ENCODE data around the gene SETBP1. TPM values are rescaled to one million over a fixed set of nuclear protein-coding genes. Genes with fewer than 3 reads are reported as not detected.

The SETBP1 gene
- total and polyA plus RNA-seq, 2 donors from 2014 or later, result 2.7 to 71.7 TPM

DNA sequence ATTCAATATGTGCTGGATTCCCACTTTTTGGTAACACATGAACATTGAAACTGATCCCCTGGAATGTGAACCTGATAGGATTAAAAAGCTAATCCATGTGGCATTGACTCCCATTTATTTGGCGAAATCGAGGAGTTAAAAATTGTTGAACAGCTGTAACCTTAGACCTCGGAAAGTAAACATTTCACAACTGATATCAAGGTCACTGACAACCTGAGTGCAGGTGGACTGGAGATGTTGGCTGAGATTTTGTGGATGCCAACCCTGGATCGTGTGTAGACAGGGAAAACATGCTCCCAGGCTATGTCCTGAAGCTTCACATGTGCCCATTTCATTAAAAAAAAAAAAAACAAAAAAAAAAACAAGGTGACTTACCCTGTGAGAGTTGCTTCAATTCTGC, 204.8 kb downstream of the SETBP1 start:
- DNase-seq (no peak), FAIRE-seq (no peak)
- H3K27me3 ChIP-seq (ENCODE audit: control insufficient read depth, insufficient read depth, low read length), result no peaks in the 10 kb centered on the region
- H3K4me3 ChIP-seq (ENCODE audit: low read length in 3 of 3), result no peak overlapping the region
- H3K9ac ChIP-seq (ENCODE audit: low read length in 3 of 3), result no peak overlapping the region
- H3K4me1 ChIP-seq (ENCODE audit: control insufficient read depth in 2 of 3, insufficient read depth in 2 of 3, low read depth in 1 of 3, low read length in 3 of 3), result peaks cover 3 to 9% (median 4%) of the 10 kb centered on the region in 3 donors
- intact Hi-C loops (cut with DNase I), result no loop called here
- H3K36me3 ChIP-seq (ENCODE audit: control insufficient read depth in 2 of 3, insufficient read depth in 3 of 3, low read length in 3 of 3), result no peaks in the 10 kb centered on the region
- TF ChIP-seq, protein P1, sequence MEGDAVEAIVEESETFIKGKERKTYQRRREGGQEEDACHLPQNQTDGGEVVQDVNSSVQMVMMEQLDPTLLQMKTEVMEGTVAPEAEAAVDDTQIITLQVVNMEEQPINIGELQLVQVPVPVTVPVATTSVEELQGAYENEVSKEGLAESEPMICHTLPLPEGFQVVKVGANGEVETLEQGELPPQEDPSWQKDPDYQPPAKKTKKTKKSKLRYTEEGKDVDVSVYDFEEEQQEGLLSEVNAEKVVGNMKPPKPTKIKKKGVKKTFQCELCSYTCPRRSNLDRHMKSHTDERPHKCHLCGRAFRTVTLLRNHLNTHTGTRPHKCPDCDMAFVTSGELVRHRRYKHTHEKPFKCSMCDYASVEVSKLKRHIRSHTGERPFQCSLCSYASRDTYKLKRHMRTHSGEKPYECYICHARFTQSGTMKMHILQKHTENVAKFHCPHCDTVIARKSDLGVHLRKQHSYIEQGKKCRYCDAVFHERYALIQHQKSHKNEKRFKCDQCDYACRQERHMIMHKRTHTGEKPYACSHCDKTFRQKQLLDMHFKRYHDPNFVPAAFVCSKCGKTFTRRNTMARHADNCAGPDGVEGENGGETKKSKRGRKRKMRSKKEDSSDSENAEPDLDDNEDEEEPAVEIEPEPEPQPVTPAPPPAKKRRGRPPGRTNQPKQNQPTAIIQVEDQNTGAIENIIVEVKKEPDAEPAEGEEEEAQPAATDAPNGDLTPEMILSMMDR (IDR thresholded peaks at IDR 0.05; ENCODE audit: borderline replicate concordance, extremely low read depth, insufficient read depth), result no peak
- H3K9me3 ChIP-seq (ENCODE audit: control insufficient read depth in 2 of 3, insufficient read depth in 1 of 3, low read length in 3 of 3), result no peaks in the 10 kb centered on the region
- H3K27ac ChIP-seq (ENCODE audit: low read depth in 2 of 2, low read length in 2 of 2), result no peak overlapping the region

DNA sequence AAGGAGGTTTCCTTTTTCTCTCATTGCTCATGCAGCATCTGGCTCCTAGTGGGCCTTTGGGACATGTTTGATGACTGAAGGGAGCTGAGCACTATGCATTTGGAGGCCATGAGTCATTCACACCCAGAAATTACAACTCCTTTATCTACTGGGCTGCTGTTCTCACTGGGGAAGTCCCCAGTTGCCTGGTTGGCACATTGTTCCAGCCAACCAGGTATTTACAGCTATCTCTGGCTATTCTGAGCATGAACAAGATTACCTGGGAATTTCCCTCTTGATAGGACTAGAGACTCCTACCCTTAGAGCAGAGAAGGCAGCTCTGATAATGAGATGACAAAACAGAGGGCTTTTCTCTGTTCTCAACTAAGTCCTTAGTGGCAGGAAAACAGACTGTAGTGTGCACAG, 206.5 kb downstream of the SETBP1 start:
- H3K9ac ChIP-seq (ENCODE audit: low read length in 3 of 3), result no peak overlapping the region
- FAIRE-seq (no peak), DNase-seq (no peak)

GRCh38 chr18:44889111-44889510, 208.4 kb downstream of the SETBP1 start:
- Histone ChIP-seq H3K27me3 (ENCODE audit: control insufficient read depth, insufficient read depth, low read length) (no peaks in the 10 kb centered on the region), H3K36me3 (ENCODE audit: control insufficient read depth in 2 of 3, insufficient read depth in 3 of 3, low read length in 3 of 3) (no peaks in the 10 kb centered on the region), H3K4me1 (ENCODE audit: control insufficient read depth in 2 of 3, insufficient read depth in 2 of 3, low read depth in 1 of 3, low read length in 3 of 3) (peaks cover 3 to 13% (median 7%) of the 10 kb centered on the region in 3 donors), H3K9me3 (ENCODE audit: control insufficient read depth in 2 of 3, insufficient read depth in 1 of 3, low read length in 3 of 3) (peaks cover 0 to 6% (median 0%) of the 10 kb centered on the region in 3 donors), H3K4me3 (ENCODE audit: low read length in 3 of 3) (no peak overlapping the region), H3K9ac (ENCODE audit: low read length in 3 of 3) (no peak overlapping the region), H3K27ac (ENCODE audit: low read depth in 2 of 2, low read length in 2 of 2) (no peak overlapping the region)
- peak in 1 of 5 donors; percentile 25 for DNase-seq
- TF ChIP-seq, protein P1 (IDR thresholded peaks at IDR 0.05; ENCODE audit: borderline replicate concordance, extremely low read depth, insufficient read depth), result no peak
- intact Hi-C loops (cut with DNase I), result no loop called here
- no peak for FAIRE-seq

More for the DNA sequence above, 206.5 kb downstream of the SETBP1 start:
- intact Hi-C loops (cut with DNase I), result no loop called here
- no peaks in the 10 kb centered on the region for H3K36me3 ChIP-seq (ENCODE audit: control insufficient read depth in 2 of 3, insufficient read depth in 3 of 3, low read length in 3 of 3)
- no peak overlapping the region for H3K27ac ChIP-seq (ENCODE audit: low read depth in 2 of 2, low read length in 2 of 2)
- TF ChIP-seq, protein P1 (IDR thresholded peaks at IDR 0.05; ENCODE audit: borderline replicate concordance, extremely low read depth, insufficient read depth), result peak; percentile 2
- no peaks in the 10 kb centered on the region for H3K27me3 ChIP-seq (ENCODE audit: control insufficient read depth, insufficient read depth, low read length)
- H3K4me3 ChIP-seq (ENCODE audit: low read length in 3 of 3), result no peak overlapping the region
- peaks cover 0 to 6% (median 0%) of the 10 kb centered on the region in 3 donors for H3K9me3 ChIP-seq (ENCODE audit: control insufficient read depth in 2 of 3, insufficient read depth in 1 of 3, low read length in 3 of 3)
- peaks cover 3 to 9% (median 4%) of the 10 kb centered on the region in 3 donors for H3K4me1 ChIP-seq (ENCODE audit: control insufficient read depth in 2 of 3, insufficient read depth in 2 of 3, low read depth in 1 of 3, low read length in 3 of 3)

Data from kidney (tissue), 14 donors.